ENCODE results near the gene ARSA. TPM values are rescaled to one million over a fixed set of nuclear protein-coding genes. Genes with fewer than 3 reads are reported as not detected.

The ARSA gene
- polyA plus RNA-seq, 1 donor (not counting 4 experiments of a cell fraction or from before 2014, with no cell fraction given), result 12.1 TPM

- Histone ChIP-seq H3K9ac (ENCODE audit: control insufficient read depth, extremely low read depth, insufficient read depth, low read length) (no peak overlapping the region), H3K27ac (ENCODE audit: control insufficient read depth, insufficient read depth, low read length) (no peak overlapping the region), H3K9me1 (ENCODE audit: control insufficient read depth, extremely low read depth, insufficient read depth, low read length) (no peaks in the 10 kb centered on the region), H3K36me3 (ENCODE audit: control insufficient read depth in 2 of 2, extremely low read depth in 1 of 2, insufficient read depth in 2 of 2, low read length in 2 of 2) (peaks cover 0 to 9% of the 10 kb centered on the region in 2 experiments), H3K79me2 (ENCODE audit: control insufficient read depth, insufficient read depth, low read length) (peaks cover 11% of the 10 kb centered on the region), H3K4me2 (ENCODE audit: control insufficient read depth, extremely low read depth, insufficient read depth, low read depth, low read length) (no peak overlapping the region), H3K4me1 (ENCODE audit: control insufficient read depth, extremely low read depth, insufficient read depth, low read length) (peaks cover 44% of the 10 kb centered on the region), H2AFZ (ENCODE audit: control insufficient read depth, low read length) (no peak overlapping the region), H3K4me3 (ENCODE audit: control insufficient read depth in 2 of 3, extremely low read depth in 1 of 3, insufficient read depth in 2 of 3, low read depth in 1 of 3, low read length in 3 of 3) (no peak overlapping the region), H3K9me3 (ENCODE audit: control insufficient read depth, low read depth, low read length) (no peaks in the 10 kb centered on the region), H3K27me3 (ENCODE audit: control insufficient read depth, extremely low read depth, insufficient read depth, low read length) (no peaks in the 10 kb centered on the region), H4K20me1 (ENCODE audit: control insufficient read depth, extremely low read depth, insufficient read depth, low read length) (no peaks in the 10 kb centered on the region)
- FAIRE-seq (no peak), DNase-seq (ENCODE audit: low read depth, low spot score) (no peak)
- dilution Hi-C loops (cut with MboI; ENCODE audit: extremely low pct_ligation_motif_present, low sequenced_read_pairs), result no loop called here
- TF ChIP-seq EZH2 (IDR thresholded peaks at IDR 0.05; ENCODE audit: low read length), result no peak
- TF ChIP-seq, protein P1, sequence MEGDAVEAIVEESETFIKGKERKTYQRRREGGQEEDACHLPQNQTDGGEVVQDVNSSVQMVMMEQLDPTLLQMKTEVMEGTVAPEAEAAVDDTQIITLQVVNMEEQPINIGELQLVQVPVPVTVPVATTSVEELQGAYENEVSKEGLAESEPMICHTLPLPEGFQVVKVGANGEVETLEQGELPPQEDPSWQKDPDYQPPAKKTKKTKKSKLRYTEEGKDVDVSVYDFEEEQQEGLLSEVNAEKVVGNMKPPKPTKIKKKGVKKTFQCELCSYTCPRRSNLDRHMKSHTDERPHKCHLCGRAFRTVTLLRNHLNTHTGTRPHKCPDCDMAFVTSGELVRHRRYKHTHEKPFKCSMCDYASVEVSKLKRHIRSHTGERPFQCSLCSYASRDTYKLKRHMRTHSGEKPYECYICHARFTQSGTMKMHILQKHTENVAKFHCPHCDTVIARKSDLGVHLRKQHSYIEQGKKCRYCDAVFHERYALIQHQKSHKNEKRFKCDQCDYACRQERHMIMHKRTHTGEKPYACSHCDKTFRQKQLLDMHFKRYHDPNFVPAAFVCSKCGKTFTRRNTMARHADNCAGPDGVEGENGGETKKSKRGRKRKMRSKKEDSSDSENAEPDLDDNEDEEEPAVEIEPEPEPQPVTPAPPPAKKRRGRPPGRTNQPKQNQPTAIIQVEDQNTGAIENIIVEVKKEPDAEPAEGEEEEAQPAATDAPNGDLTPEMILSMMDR (optimal IDR thresholded peaks at IDR 0.05 in 1 of 3, IDR thresholded peaks at IDR 0.05 in 1 of 3, conservative IDR thresholded peaks at IDR 0.05 in 1 of 3; ENCODE audit: extremely low read depth in 1 of 3, insufficient read depth in 2 of 3, low read length in 3 of 3), result no peak
Measured at GRCh38 chr22:50625131-50625567, 2.8 kb downstream of the ARSA start.

DNA sequence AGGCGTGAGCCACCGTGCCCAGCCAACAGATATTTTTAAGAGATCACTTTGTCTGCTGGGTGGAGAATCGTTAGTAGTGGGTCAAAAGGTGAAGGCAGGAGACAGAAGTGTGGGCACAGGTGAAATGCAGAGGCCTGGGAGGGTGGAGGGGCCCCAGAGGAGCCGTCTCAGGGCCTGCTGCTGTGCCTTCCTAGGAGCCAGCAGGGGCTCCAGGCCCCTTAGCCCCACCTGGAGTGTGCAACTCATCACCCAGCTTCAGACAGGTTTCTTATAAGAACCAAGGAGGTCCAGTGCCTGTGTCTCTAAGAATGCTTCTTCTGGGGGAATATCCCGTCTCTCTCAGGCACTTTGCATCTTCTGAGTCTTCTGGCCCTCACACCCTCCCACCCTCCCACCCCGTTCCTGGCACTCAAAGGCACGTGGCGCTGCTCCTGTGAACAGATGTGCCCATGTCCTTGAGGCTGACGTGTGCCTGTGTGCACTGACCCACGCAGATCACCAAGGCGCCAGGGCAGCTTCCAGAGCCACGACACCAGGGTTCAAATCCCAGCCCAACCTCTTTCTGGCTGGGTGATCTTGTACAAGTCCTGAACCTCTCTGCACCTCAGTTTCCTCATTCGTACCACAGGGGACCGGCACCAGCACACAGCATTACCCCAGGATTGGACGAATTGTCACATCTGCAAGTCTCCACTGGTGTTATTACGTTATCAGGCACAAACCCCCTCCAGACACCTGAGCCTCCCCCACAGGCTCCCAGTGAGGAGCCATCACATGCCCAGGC lies 3.4 kb downstream of the ARSA start:
- DNase-seq (ENCODE audit: low read depth, low spot score) (no peak), FAIRE-seq (no peak)
- H3K9ac ChIP-seq (ENCODE audit: control insufficient read depth, extremely low read depth, insufficient read depth, low read length), result no peak overlapping the region
- H3K4me3 ChIP-seq (ENCODE audit: control insufficient read depth in 2 of 3, extremely low read depth in 1 of 3, insufficient read depth in 2 of 3, low read depth in 1 of 3, low read length in 3 of 3), result no peak overlapping the region
- no peaks in the 10 kb centered on the region for H3K9me3 ChIP-seq (ENCODE audit: control insufficient read depth, low read depth, low read length)
- dilution Hi-C loops (cut with MboI; ENCODE audit: extremely low pct_ligation_motif_present, low sequenced_read_pairs), result no loop called here
- H3K27me3 ChIP-seq (ENCODE audit: control insufficient read depth, extremely low read depth, insufficient read depth, low read length), result no peaks in the 10 kb centered on the region
- peaks cover 44% of the 10 kb centered on the region for H3K4me1 ChIP-seq (ENCODE audit: control insufficient read depth, extremely low read depth, insufficient read depth, low read length)
- H3K36me3 ChIP-seq (ENCODE audit: control insufficient read depth in 2 of 2, extremely low read depth in 1 of 2, insufficient read depth in 2 of 2, low read length in 2 of 2), result peaks cover 0 to 9% of the 10 kb centered on the region in 2 experiments
- H2AFZ ChIP-seq (ENCODE audit: control insufficient read depth, low read length), result no peak overlapping the region
- no peaks in the 10 kb centered on the region for H3K9me1 ChIP-seq (ENCODE audit: control insufficient read depth, extremely low read depth, insufficient read depth, low read length)
- H3K79me2 ChIP-seq (ENCODE audit: control insufficient read depth, insufficient read depth, low read length), result peaks cover 11% of the 10 kb centered on the region
- H4K20me1 ChIP-seq (ENCODE audit: control insufficient read depth, extremely low read depth, insufficient read depth, low read length), result no peaks in the 10 kb centered on the region
- H3K27ac ChIP-seq (ENCODE audit: control insufficient read depth, insufficient read depth, low read length), result no peak overlapping the region
- H3K4me2 ChIP-seq (ENCODE audit: control insufficient read depth, extremely low read depth, insufficient read depth, low read depth, low read length), result no peak overlapping the region
- TF ChIP-seq EZH2 (IDR thresholded peaks at IDR 0.05; ENCODE audit: low read length), result no peak
- TF ChIP-seq, protein P1 (optimal IDR thresholded peaks at IDR 0.05 in 1 of 3, IDR thresholded peaks at IDR 0.05 in 1 of 3, conservative IDR thresholded peaks at IDR 0.05 in 1 of 3; ENCODE audit: extremely low read depth in 1 of 3, insufficient read depth in 2 of 3, low read length in 3 of 3), result no peak

All from keratinocyte (primary cell).